ENCODE measurements around the gene MYL2.

DNA sequence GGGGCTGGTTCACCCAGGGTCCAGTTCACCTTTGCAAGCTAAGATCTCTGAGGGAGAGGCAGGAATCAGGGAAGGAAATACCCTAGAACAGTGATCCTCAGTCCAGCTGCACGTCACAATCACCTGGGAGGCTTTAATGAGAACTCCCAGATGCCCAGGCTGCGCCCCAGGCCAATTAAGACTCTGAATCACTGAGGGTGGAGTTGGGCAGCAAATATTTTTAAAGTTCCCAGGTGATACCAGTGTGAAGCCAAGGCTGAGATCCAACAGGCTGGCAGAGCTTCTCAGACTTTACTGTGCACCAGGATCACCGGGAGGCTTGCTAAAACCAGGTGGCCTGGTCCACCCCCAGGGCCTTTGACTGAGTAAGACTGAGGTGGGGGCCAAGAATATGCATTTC, 23.8 kb downstream of the MYL2 start:
- TF ChIP-seq POLR2A (IDR thresholded peaks at IDR 0.05; ENCODE audit: low read depth, low read length) (no peak), POLR2AphosphoS5 (IDR thresholded peaks at IDR 0.05; ENCODE audit: low read depth, low read length) (no peak)

All from GM12891 (cell line).